HepG2 (cell line): ENCODE data around the gene PIAS1. TPM values are rescaled to one million over a fixed set of nuclear protein-coding genes. Genes with fewer than 3 reads are reported as not detected.

Experiments used
- HOXD1 ChIP-seq: sonication (generic); formaldehyde crosslinking; IDR thresholded peaks from 2 replicates; pipeline ENCODE4 v1.5.0; 2020; ENCODE audit warnings: missing genetic modification reagents
- MNT ChIP-seq: fragments of 450-650 bp; IDR thresholded peaks from 2 replicates; pipeline ENCODE4 v1.6.1; 2016
- MTA3 ChIP-seq: sonication (generic); formaldehyde crosslinking; IDR thresholded peaks from 2 replicates; pipeline ENCODE4 v1.4.0; 2020; ENCODE audit warnings: missing genetic modification reagents
- RBM22 ChIP-seq: fragments of 200-400 bp; formaldehyde crosslinking; optimal IDR thresholded peaks from 2 replicates; pipeline ENCODE3; 2017; ENCODE audit warnings: mild to moderate bottlenecking, low read length, moderate library complexity
- TFDP1 ChIP-seq: IDR thresholded peaks from 2 replicates; pipeline ENCODE4 v1.6.1; 2016; ENCODE audit warnings: missing compliant biosample characterization, missing genetic modification reagents, borderline replicate concordance
- ZBTB1 ChIP-seq: sonication (generic); formaldehyde crosslinking; IDR thresholded peaks from 2 replicates; pipeline ENCODE4 v1.4.0; 2020; ENCODE audit warnings: missing genetic modification reagents, borderline replicate concordance
- polyA plus RNA-seq, 8 experiments: library from polyadenylated mRNA; depleted of rRNA in 3 of 8; stranded (reverse) in 7 of 8; unstranded in 1 of 8; fragments of >200 nt; fragmentation: Illumina TruSeq in 4 of 8; extraction: Trizol in 4 of 8; gene quantifications; 2 replicates each; pipeline versions ENCODE4 v1.2.1 to v1.2.3, GENCODE V29; 2011 to 2016; ENCODE audit warnings: low read depth in 4 of 8, missing spikeins in 1 of 8, mixed read lengths in 1 of 8; ENCODE audit not compliant: insufficient read depth in 1 of 8
- total RNA-seq, 5 experiments: library from RNA; depleted of rRNA; stranded (reverse); fragments of >200 nt; fragmentation: Illumina TruSeq; extraction: Trizol; gene quantifications; 2 replicates each; pipeline ENCODE4 v1.2.3, GENCODE V29; 2016; ENCODE audit warnings: low read depth in 1 of 5
- TF ChIP-seq, protein P1 (sequence below): sonication (generic); formaldehyde crosslinking; IDR thresholded peaks from 2 replicates; pipeline ENCODE4 v1.5.0; 2020; ENCODE audit warnings: mild to moderate bottlenecking, missing genetic modification reagents

PIAS1 gene
- total and polyA plus RNA-seq, 2 of the 13 experiments (the other 11 are each of a cell fraction or from before 2014, with no cell fraction given): 20.7 to 33.7 TPM

- no peak for TF ChIP-seq MTA3 (CRISPR knock-in tag)
- TF ChIP-seq TFDP1: no peak
- TF ChIP-seq, protein P1, sequence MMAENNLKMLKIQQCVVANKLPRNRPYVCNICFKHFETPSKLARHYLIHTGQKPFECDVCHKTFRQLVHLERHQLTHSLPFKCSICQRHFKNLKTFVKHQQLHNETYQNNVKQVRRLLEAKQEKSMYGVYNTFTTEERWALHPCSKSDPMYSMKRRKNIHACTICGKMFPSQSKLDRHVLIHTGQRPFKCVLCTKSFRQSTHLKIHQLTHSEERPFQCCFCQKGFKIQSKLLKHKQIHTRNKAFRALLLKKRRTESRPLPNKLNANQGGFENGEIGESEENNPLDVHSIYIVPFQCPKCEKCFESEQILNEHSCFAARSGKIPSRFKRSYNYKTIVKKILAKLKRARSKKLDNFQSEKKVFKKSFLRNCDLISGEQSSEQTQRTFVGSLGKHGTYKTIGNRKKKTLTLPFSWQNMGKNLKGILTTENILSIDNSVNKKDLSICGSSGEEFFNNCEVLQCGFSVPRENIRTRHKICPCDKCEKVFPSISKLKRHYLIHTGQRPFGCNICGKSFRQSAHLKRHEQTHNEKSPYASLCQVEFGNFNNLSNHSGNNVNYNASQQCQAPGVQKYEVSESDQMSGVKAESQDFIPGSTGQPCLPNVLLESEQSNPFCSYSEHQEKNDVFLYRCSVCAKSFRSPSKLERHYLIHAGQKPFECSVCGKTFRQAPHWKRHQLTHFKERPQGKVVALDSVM (CRISPR knock-in tag): no peak
- no peak for TF ChIP-seq MNT
- no peak for TF ChIP-seq ZBTB1 (CRISPR knock-in tag)
- TF ChIP-seq HOXD1 (CRISPR knock-in tag): no peak
- TF ChIP-seq RBM22: peak; percentile 87
- TF ChIP-seq, all 625 proteins: peak for 3
Measured at GRCh38 chr15:68192804-68193486, 138.8 kb downstream of the PIAS1 start (continued).
